IMR-90 (cell line): ENCODE results near the gene TMEM8B. TPM values are rescaled to one million over a fixed set of nuclear protein-coding genes. Genes with fewer than 3 reads are reported as not detected.

ENCODE experiments used
- ATAC-seq: fragments of 200-7000 bp; cut with Tn5 transposase; 2 replicates; pipeline ENCODE4 v1.9.1; 2020; ENCODE audit warnings: low read depth, mild to moderate bottlenecking, moderate library complexity
- BruUV-seq: library from RNA; stranded (reverse); fragments of 400-500 nt; replicated peaks from 2 replicates; lab custom pipeline; 2021; lab: Mats Ljungman, UMichigan
- CTCF ChIA-PET: fragments of 300-600 bp; formaldehyde crosslinking; extraction: SDS; loops from one replicate; lab custom pipeline; 2021; ENCODE audit warnings: antibody characterized with exemption; lab: Yijun Ruan, JAX
- POLR2A ChIA-PET: fragments of 300-600 bp; sonication (Branson Sonifier 250); formaldehyde crosslinking; loops from one replicate; lab custom pipeline; 2022; ENCODE audit warnings: antibody characterized with exemption; ENCODE audit not compliant: unreplicated experiment; lab: Charles Lee
- DNase-seq: peaks from one replicate; pipeline ENCODE4 v3.0.0; 2013
- H2AFZ ChIP-seq: replicated peaks from 2 replicates; pipeline ENCODE3; 2013; ENCODE audit warnings: low read length, mild to moderate bottlenecking; ENCODE audit not compliant: poor library complexity
- H2AK5ac ChIP-seq: 2 replicates; pipeline ENCODE4 v1.6.1; 2013; ENCODE audit warnings: low read depth, low read length, inconsistent platforms
- H2AK9ac ChIP-seq: replicated peaks from 2 replicates; pipeline ENCODE3; 2013; ENCODE audit warnings: mild to moderate bottlenecking, low read depth, low read length, moderate library complexity; ENCODE audit not compliant: poor library complexity
- H2BK120ac ChIP-seq: 2 replicates; pipeline ENCODE4 v1.6.1; 2013; ENCODE audit warnings: low read depth, low read length, inconsistent platforms
- H2BK15ac ChIP-seq: 3 replicates; pipeline ENCODE4 v1.6.1; 2013; ENCODE audit warnings: low read depth, low read length, inconsistent platforms
- H2BK20ac ChIP-seq: 2 replicates; pipeline ENCODE4 v1.6.1; 2013; ENCODE audit warnings: low read depth, mild to moderate bottlenecking, inconsistent platforms, low read length, moderate library complexity
- H2BK5ac ChIP-seq: 2 replicates; pipeline ENCODE4 v1.6.1; 2013; ENCODE audit warnings: mild to moderate bottlenecking, low read depth, low read length, inconsistent platforms; ENCODE audit not compliant: poor library complexity, severe bottlenecking
- H3K14ac ChIP-seq: replicated peaks from 2 replicates; pipeline ENCODE4 v1.6.1; 2013; ENCODE audit warnings: low read depth, low read length, inconsistent platforms
- H3K18ac ChIP-seq: 2 replicates; pipeline ENCODE4 v1.6.1; 2013; ENCODE audit warnings: low read depth, low read length, control low read depth
- H3K23ac ChIP-seq: 2 replicates; pipeline ENCODE4 v1.6.1; 2013; ENCODE audit warnings: low read depth, low read length, inconsistent platforms
- H3K27ac ChIP-seq: 2 replicates; pipeline ENCODE4 v1.5.1; 2013; ENCODE audit warnings: mild to moderate bottlenecking, control low read depth, low read length; ENCODE audit not compliant: insufficient read depth
- H3K27me3 ChIP-seq: 2 replicates; pipeline ENCODE4 v1.6.1; 2013; ENCODE audit warnings: low read length; ENCODE audit not compliant: control insufficient read depth, insufficient read depth
- H3K36me3 ChIP-seq: 2 replicates; pipeline ENCODE4 v1.6.1; 2013; ENCODE audit warnings: low read length, mixed read lengths; ENCODE audit not compliant: control insufficient read depth, insufficient read depth
- H3K4ac ChIP-seq: 2 replicates; pipeline ENCODE4 v1.6.1; 2013; ENCODE audit warnings: low read depth, low read length, inconsistent platforms
- H3K4me1 ChIP-seq: 2 replicates; pipeline ENCODE4 v1.6.1; 2013; ENCODE audit warnings: low read length, mixed read lengths; ENCODE audit not compliant: control insufficient read depth, insufficient read depth
- H3K4me2 ChIP-seq: 2 replicates; pipeline ENCODE4 v1.6.1; 2013; ENCODE audit warnings: low read depth, mild to moderate bottlenecking, control low read depth, low read length, moderate library complexity
- H3K4me3 ChIP-seq: 2 replicates; pipeline ENCODE4 v1.5.1; 2013; ENCODE audit warnings: low read depth, mild to moderate bottlenecking, control low read depth, low read length, moderate library complexity; ENCODE audit not compliant: insufficient read depth
- H3K56ac ChIP-seq: 2 replicates; pipeline ENCODE4 v1.6.1; 2013; ENCODE audit warnings: low read length, inconsistent platforms; ENCODE audit not compliant: insufficient read depth; ENCODE audit errors: extremely low read depth
- H3K79me1 ChIP-seq, 2 experiments: 2 replicates each; pipeline ENCODE4 v1.6.1; 2013; ENCODE audit warnings: low read length in 2 of 2, inconsistent platforms in 1 of 2, low read depth in 1 of 2
- H3K9ac ChIP-seq: 2 replicates; pipeline ENCODE4 v1.6.1; 2013; ENCODE audit warnings: low read depth, low read length, control low read depth
- H3K9me1 ChIP-seq: 2 replicates; pipeline ENCODE4 v1.6.1; 2013; ENCODE audit warnings: low read length, inconsistent platforms; ENCODE audit not compliant: insufficient read depth
- H3K9me3 ChIP-seq: 2 replicates; pipeline ENCODE4 v1.6.1; 2013; ENCODE audit warnings: low read length; ENCODE audit not compliant: control insufficient read depth, insufficient read depth
- H4K20me1 ChIP-seq: 2 replicates; pipeline ENCODE4 v1.6.1; 2013; ENCODE audit warnings: low read length, inconsistent platforms; ENCODE audit not compliant: insufficient read depth
- H4K5ac ChIP-seq: 2 replicates; pipeline ENCODE4 v1.6.1; 2013; ENCODE audit warnings: mild to moderate bottlenecking, low read depth, low read length, control low read depth
- H4K8ac ChIP-seq, 2 experiments: 2 replicates each; pipeline ENCODE4 v1.6.1; 2013; ENCODE audit warnings: low read depth in 2 of 2, low read length in 2 of 2, control low read depth in 1 of 2, inconsistent platforms in 1 of 2
- H4K91ac ChIP-seq: 2 replicates; pipeline ENCODE4 v1.6.1; 2013; ENCODE audit warnings: low read depth, low read length, inconsistent platforms; ENCODE audit not compliant: insufficient read depth
- BHLHE40 ChIP-seq: fragments of 150-350 bp; IDR thresholded peaks from 2 replicates; pipeline ENCODE4 v1.6.1; 2016; ENCODE audit warnings: mild to moderate bottlenecking, low read depth, low read length
- CEBPB ChIP-seq: IDR thresholded peaks from 2 replicates; pipeline ENCODE4 v1.6.1; 2012; ENCODE audit warnings: low read depth, low read length, improper control_type of control experiment
- CHD1 ChIP-seq: IDR thresholded peaks from 2 replicates; pipeline ENCODE4 v1.6.1; 2012; ENCODE audit warnings: low read depth, low read length, improper control_type of control experiment
- FOS ChIP-seq: fragments of 150-350 bp; IDR thresholded peaks from 2 replicates; pipeline ENCODE4 v1.6.1; 2016; ENCODE audit warnings: low read depth, low read length
- MAFK ChIP-seq: IDR thresholded peaks from 2 replicates; pipeline ENCODE4 v1.6.1; 2012; ENCODE audit warnings: low read depth, low read length, improper control_type of control experiment
- MAZ ChIP-seq: IDR thresholded peaks from 2 replicates; pipeline ENCODE4 v1.6.1; 2012; ENCODE audit warnings: low read depth, mild to moderate bottlenecking, low read length, improper control_type of control experiment, moderate library complexity, borderline replicate concordance
- MXI1 ChIP-seq: IDR thresholded peaks from 2 replicates; pipeline ENCODE4 v1.6.1; 2012; ENCODE audit warnings: low read depth, mild to moderate bottlenecking, low read length, moderate library complexity, borderline replicate concordance
- NFE2L2 ChIP-seq: fragments of 150-350 bp; IDR thresholded peaks from 2 replicates; pipeline ENCODE4 v1.6.1; 2016; ENCODE audit warnings: low read depth, mild to moderate bottlenecking, low read length
- POLR2A ChIP-seq: IDR thresholded peaks from 2 replicates; pipeline ENCODE4 v1.6.1; 2012; ENCODE audit warnings: mild to moderate bottlenecking, low read depth, low read length
- RAD21 ChIP-seq: IDR thresholded peaks from 2 replicates; pipeline ENCODE4 v1.6.1; 2012; ENCODE audit warnings: low read length, improper control_type of control experiment
- RCOR1 ChIP-seq: IDR thresholded peaks from 2 replicates; pipeline ENCODE4 v1.6.1; 2012; ENCODE audit warnings: mild to moderate bottlenecking, low read length, improper control_type of control experiment; ENCODE audit not compliant: insufficient replicate concordance
- RFX5 ChIP-seq: IDR thresholded peaks from 2 replicates; pipeline ENCODE4 v1.8.0; 2012; ENCODE audit warnings: low read depth, mild to moderate bottlenecking, low read length, moderate library complexity
- SMC3 ChIP-seq: fragments of 150-350 bp; IDR thresholded peaks from 2 replicates; pipeline ENCODE4 v1.6.1; 2016; ENCODE audit warnings: low read depth, mild to moderate bottlenecking, antibody characterized with exemption, low read length, moderate library complexity
- WGBS, 2 experiments: methylation state at CpG; one replicate each; pipeline versions ENCODE4 v1.1.5 to v1.1.7; 2013; ENCODE audit warnings: missing lambda C conversion rate in 2 of 2; ENCODE audit not compliant: insufficient read length in 1 of 2; ENCODE audit errors: extremely low coverage in 2 of 2; 5-methylcytosine and 5-hydroxymethylcytosine counted together
- dilution Hi-C: fragments of 300-500 bp; cut with HindIII; formaldehyde crosslinking; loops from one replicate; pipeline ENCODE4 v1.14.3; 2018; ENCODE audit warnings: low sequenced_read_pairs; ENCODE audit not compliant: unreplicated experiment
- in situ Hi-C: fragments of 300-500 bp; cut with MboI; formaldehyde crosslinking; loops from 3 replicates; pipeline ENCODE4 v1.14.3; 2019; ENCODE audit warnings: low sequenced_read_pairs, inconsistent platforms, mixed read lengths
- intact Hi-C: fragments of 100-400 bp; cut with micrococcal nuclease; formaldehyde crosslinking; loops from 2 replicates; pipeline ENCODE4 v1.10.0; 2022
- polyA plus RNA-seq, 3 experiments: library from polyadenylated mRNA; depleted of rRNA; stranded (reverse); fragments of >200 nt; gene quantifications; 2 replicates each; pipeline ENCODE4 v1.2.3, GENCODE V29; 2012; ENCODE audit warnings: low replicate concordance in 1 of 3
- total RNA-seq: library from RNA; depleted of rRNA; stranded (reverse); fragments of >200 nt; gene quantifications from 2 replicates; pipeline ENCODE4 v1.2.3, GENCODE V29; 2012
- TF ChIP-seq, protein P1 (sequence below): fragments of 150-350 bp; IDR thresholded peaks from 2 replicates; pipeline ENCODE4 v1.6.1; 2017; ENCODE audit warnings: mild to moderate bottlenecking, antibody characterized with exemption, low read length, low read depth
- TF ChIP-seq, protein P2 (sequence below): conservative IDR thresholded peaks from 2 replicates; pipeline ENCODE4 v1.5.1; 2012; ENCODE audit warnings: mild to moderate bottlenecking, low read depth, low read length, improper control_type of control experiment
- TF ChIP-seq, protein P3 (sequence below): fragments of 150-350 bp; IDR thresholded peaks from 2 replicates; pipeline ENCODE4 v1.6.1; 2016; ENCODE audit warnings: low read depth, mild to moderate bottlenecking, low read length, moderate library complexity, borderline replicate concordance

Gene TMEM8B
- total and polyA plus RNA-seq, 2 of the 4 experiments (the other 2 are of a cell fraction): 0.72 to 8.3 TPM

DNA sequence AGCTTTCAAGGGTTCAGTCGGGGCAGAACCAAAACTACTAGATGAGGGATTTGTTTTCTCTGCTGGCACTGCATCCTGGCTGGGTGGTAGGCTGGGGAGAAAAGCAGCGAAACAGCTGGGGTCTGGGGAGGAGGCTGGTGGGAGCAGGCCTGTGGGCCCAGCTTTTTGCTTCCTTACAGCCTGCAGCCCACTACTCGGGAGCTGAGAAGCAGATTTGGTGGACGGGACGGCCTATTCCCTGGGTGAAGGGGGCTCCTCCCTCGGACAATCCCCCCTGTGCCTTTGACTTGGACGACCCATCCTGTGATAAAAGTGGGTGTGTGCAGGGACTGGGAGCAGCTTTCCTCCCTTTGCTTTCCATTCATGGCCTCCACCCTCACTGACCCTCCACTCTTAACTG, 28.5 kb upstream of the TMEM8B start:
- CTCF ChIA-PET: no interaction called here
- 80% methylated on average over 1 of the region's 7 CpGs; no CpG with 5 or more reads in 1 of the 2 experiments for WGBS, 2 experiments
- H4K20me1 ChIP-seq: no peaks in the 10 kb centered on the region

More for the DNA sequence above, 28.5 kb upstream of the TMEM8B start:
- H3K4ac ChIP-seq: no peak overlapping the region
- no peak overlapping the region for H3K4me3 ChIP-seq
- H3K18ac ChIP-seq: no peak overlapping the region
- H4K5ac ChIP-seq: no peak overlapping the region
- H3K9me1 ChIP-seq: peaks cover 26% of the 10 kb centered on the region
- no peak overlapping the region for H2BK20ac ChIP-seq
- no peak overlapping the region for H4K8ac ChIP-seq
- no peak overlapping the region for H4K91ac ChIP-seq
- no peak overlapping the region for H3K9ac ChIP-seq
- H3K27me3 ChIP-seq: no peaks in the 10 kb centered on the region
- no peak overlapping the region for H2BK5ac ChIP-seq
- in situ Hi-C loops: no loop called here
- BruUV-seq: no TSS peak
- TF ChIP-seq CEBPB (no peak), SMC3 (no peak), RFX5 (no peak), POLR2A (no peak), RAD21 (no peak), BHLHE40 (no peak), RCOR1 (no peak), MXI1 (no peak), CHD1 (no peak), FOS (no peak), NFE2L2 (no peak), MAZ (no peak), MAFK (no peak)
- TF ChIP-seq, protein P1, sequence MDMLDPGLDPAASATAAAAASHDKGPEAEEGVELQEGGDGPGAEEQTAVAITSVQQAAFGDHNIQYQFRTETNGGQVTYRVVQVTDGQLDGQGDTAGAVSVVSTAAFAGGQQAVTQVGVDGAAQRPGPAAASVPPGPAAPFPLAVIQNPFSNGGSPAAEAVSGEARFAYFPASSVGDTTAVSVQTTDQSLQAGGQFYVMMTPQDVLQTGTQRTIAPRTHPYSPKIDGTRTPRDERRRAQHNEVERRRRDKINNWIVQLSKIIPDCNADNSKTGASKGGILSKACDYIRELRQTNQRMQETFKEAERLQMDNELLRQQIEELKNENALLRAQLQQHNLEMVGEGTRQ: no peak
- TF ChIP-seq, protein P2, sequence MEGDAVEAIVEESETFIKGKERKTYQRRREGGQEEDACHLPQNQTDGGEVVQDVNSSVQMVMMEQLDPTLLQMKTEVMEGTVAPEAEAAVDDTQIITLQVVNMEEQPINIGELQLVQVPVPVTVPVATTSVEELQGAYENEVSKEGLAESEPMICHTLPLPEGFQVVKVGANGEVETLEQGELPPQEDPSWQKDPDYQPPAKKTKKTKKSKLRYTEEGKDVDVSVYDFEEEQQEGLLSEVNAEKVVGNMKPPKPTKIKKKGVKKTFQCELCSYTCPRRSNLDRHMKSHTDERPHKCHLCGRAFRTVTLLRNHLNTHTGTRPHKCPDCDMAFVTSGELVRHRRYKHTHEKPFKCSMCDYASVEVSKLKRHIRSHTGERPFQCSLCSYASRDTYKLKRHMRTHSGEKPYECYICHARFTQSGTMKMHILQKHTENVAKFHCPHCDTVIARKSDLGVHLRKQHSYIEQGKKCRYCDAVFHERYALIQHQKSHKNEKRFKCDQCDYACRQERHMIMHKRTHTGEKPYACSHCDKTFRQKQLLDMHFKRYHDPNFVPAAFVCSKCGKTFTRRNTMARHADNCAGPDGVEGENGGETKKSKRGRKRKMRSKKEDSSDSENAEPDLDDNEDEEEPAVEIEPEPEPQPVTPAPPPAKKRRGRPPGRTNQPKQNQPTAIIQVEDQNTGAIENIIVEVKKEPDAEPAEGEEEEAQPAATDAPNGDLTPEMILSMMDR: no peak
- TF ChIP-seq, protein P3, sequence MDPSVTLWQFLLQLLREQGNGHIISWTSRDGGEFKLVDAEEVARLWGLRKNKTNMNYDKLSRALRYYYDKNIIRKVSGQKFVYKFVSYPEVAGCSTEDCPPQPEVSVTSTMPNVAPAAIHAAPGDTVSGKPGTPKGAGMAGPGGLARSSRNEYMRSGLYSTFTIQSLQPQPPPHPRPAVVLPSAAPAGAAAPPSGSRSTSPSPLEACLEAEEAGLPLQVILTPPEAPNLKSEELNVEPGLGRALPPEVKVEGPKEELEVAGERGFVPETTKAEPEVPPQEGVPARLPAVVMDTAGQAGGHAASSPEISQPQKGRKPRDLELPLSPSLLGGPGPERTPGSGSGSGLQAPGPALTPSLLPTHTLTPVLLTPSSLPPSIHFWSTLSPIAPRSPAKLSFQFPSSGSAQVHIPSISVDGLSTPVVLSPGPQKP: no peak
- dilution Hi-C loops: no loop called here
- intact Hi-C loops: no loop called here
- POLR2A ChIA-PET: no interaction called here
- no peak for DNase-seq
- H2AFZ ChIP-seq: no peak overlapping the region
- H3K36me3 ChIP-seq: peaks cover 28% of the 10 kb centered on the region
- no peak for ATAC-seq
- H2BK15ac ChIP-seq: no peak overlapping the region
- H3K56ac ChIP-seq: no peak overlapping the region
- H3K4me1 ChIP-seq: no peaks in the 10 kb centered on the region; the same call in 1 of the 2 replicates
- no peak overlapping the region for H3K23ac ChIP-seq
- no peak overlapping the region for H2AK9ac ChIP-seq
- no peaks in the 10 kb centered on the region for H3K9me3 ChIP-seq
- peaks cover 5 to 28% of the 10 kb centered on the region in 2 experiments; a peak in 3 of 4 replicates for H3K79me1 ChIP-seq
- no peak overlapping the region for H3K4me2 ChIP-seq
- no peak overlapping the region for H2BK120ac ChIP-seq
- no peak overlapping the region for H3K14ac ChIP-seq
- H3K27ac ChIP-seq: no peak overlapping the region
- H2AK5ac ChIP-seq: no peak overlapping the region
